WTC11 (cell line): ENCODE results near the gene SOCS3. TPM values are rescaled to one million over a fixed set of nuclear protein-coding genes. Genes with fewer than 3 reads are reported as not detected.

ENCODE experiments used
- ATAC-seq: fragments of 200-7000 bp; cut with Tn5 transposase; 2 replicates; pipeline ENCODE4 v1.10.0; 2021; ENCODE audit warnings: mild to moderate bottlenecking, moderate library complexity
- CTCF ChIA-PET: fragments of 300-600 bp; sonication (Branson Sonifier 250); formaldehyde crosslinking; loops from one replicate; lab custom pipeline; 2021; ENCODE audit warnings: antibody characterized with exemption; lab: Charles Lee
- POLR2A ChIA-PET: fragments of 350-600 bp; sonication (Branson Sonifier 250); formaldehyde crosslinking; loops from one replicate; lab custom pipeline; 2021; ENCODE audit warnings: antibody characterized with exemption; lab: Charles Lee
- DNase-seq: peaks from one replicate; pipeline ENCODE4 v3.0.0; 2021; ENCODE audit warnings: low spot score
- H3K27ac Mint-ChIP-seq: 2 replicates; pipeline ENCODE4 v1.8.0; 2021; ENCODE audit warnings: mixed read lengths
- H3K27me3 Mint-ChIP-seq: 2 replicates; pipeline ENCODE4 v1.8.0; 2021; ENCODE audit warnings: low read depth, mild to moderate bottlenecking, moderate library complexity, mixed read lengths
- H3K36me3 Mint-ChIP-seq: 2 replicates; pipeline ENCODE4 v1.8.0; 2021; ENCODE audit warnings: mixed read lengths
- H3K4me1 Mint-ChIP-seq: 2 replicates; pipeline ENCODE4 v1.8.0; 2022; ENCODE audit warnings: mixed read lengths
- H3K4me3 Mint-ChIP-seq: 2 replicates; pipeline ENCODE4 v1.8.0; 2021; ENCODE audit warnings: mild to moderate bottlenecking, moderate library complexity, mixed read lengths
- H3K9me3 Mint-ChIP-seq: 2 replicates; pipeline ENCODE4 v1.8.0; 2021; ENCODE audit warnings: mixed read lengths
- AFF4 ChIP-seq: sonication (generic); formaldehyde crosslinking; IDR thresholded peaks from 2 replicates; pipeline ENCODE4 v1.8.1; 2023; ENCODE audit warnings: mild to moderate bottlenecking, missing genetic modification reagents, borderline replicate concordance
- ATF6 ChIP-seq: sonication (generic); formaldehyde crosslinking; IDR thresholded peaks from 2 replicates; pipeline ENCODE4 v1.8.1; 2023; ENCODE audit warnings: mild to moderate bottlenecking, missing genetic modification reagents
- E2F5 ChIP-seq: sonication (generic); formaldehyde crosslinking; IDR thresholded peaks from 2 replicates; pipeline ENCODE4 v1.8.1; 2022; ENCODE audit warnings: mild to moderate bottlenecking, moderate library complexity, missing genetic modification reagents
- ELF4 ChIP-seq: sonication (generic); formaldehyde crosslinking; IDR thresholded peaks from 2 replicates; pipeline ENCODE4 v1.8.1; 2022; ENCODE audit warnings: low read depth, mild to moderate bottlenecking, moderate library complexity, missing genetic modification reagents
- EMX1 ChIP-seq: fragments of 250-450 bp; sonication (Bioruptor Pico); IDR thresholded peaks from 2 replicates; pipeline ENCODE4 v1.8.0; 2021; ENCODE audit warnings: mild to moderate bottlenecking
- GABPB1 ChIP-seq: sonication (generic); formaldehyde crosslinking; IDR thresholded peaks from 2 replicates; pipeline ENCODE4 v1.8.1; 2023; ENCODE audit warnings: mild to moderate bottlenecking, missing genetic modification reagents
- HMGXB4 ChIP-seq: sonication (generic); formaldehyde crosslinking; IDR thresholded peaks from 2 replicates; pipeline ENCODE4 v1.8.1; 2023; ENCODE audit warnings: mild to moderate bottlenecking, moderate library complexity, missing genetic modification reagents
- IRF1 ChIP-seq: sonication (generic); formaldehyde crosslinking; IDR thresholded peaks from 2 replicates; pipeline ENCODE4 v1.8.0; 2023; ENCODE audit warnings: missing genetic modification reagents
- JAZF1 ChIP-seq: fragments of 250-450 bp; sonication (Bioruptor Pico); IDR thresholded peaks from 2 replicates; pipeline ENCODE4 v1.9.0; 2021; ENCODE audit warnings: moderate library complexity, mild to moderate bottlenecking, inconsistent platforms
- JUN ChIP-seq: sonication (generic); formaldehyde crosslinking; IDR thresholded peaks from 2 replicates; pipeline ENCODE4 v1.8.0; 2023; ENCODE audit warnings: mild to moderate bottlenecking, missing genetic modification reagents
- MXD4 ChIP-seq: fragments of 250-450 bp; sonication (Bioruptor Pico); IDR thresholded peaks from 2 replicates; pipeline ENCODE4 v1.8.0; 2021; ENCODE audit warnings: mild to moderate bottlenecking, moderate library complexity, borderline replicate concordance
- NFATC4 ChIP-seq: fragments of 250-450 bp; sonication (Bioruptor Pico); IDR thresholded peaks from 2 replicates; pipeline ENCODE4 v1.9.0; 2021; ENCODE audit warnings: mild to moderate bottlenecking
- NFYB ChIP-seq: sonication (generic); formaldehyde crosslinking; conservative IDR thresholded peaks from 2 replicates; pipeline ENCODE4 v1.8.0; 2022; ENCODE audit warnings: low read depth, missing genetic modification reagents
- NR3C1 ChIP-seq: sonication (generic); formaldehyde crosslinking; conservative IDR thresholded peaks from 2 replicates; pipeline ENCODE4 v1.8.1; 2023; ENCODE audit warnings: low read depth, mild to moderate bottlenecking, missing genetic modification reagents
- RELA ChIP-seq: sonication (generic); formaldehyde crosslinking; IDR thresholded peaks from 2 replicates; pipeline ENCODE4 v1.8.1; 2022; ENCODE audit warnings: missing genetic modification reagents, mild to moderate bottlenecking, borderline replicate concordance
- RORB ChIP-seq: fragments of 250-450 bp; sonication (Bioruptor Pico); IDR thresholded peaks from 2 replicates; pipeline ENCODE4 v1.9.0; 2021; ENCODE audit warnings: mild to moderate bottlenecking
- TEAD1 ChIP-seq: sonication (generic); formaldehyde crosslinking; IDR thresholded peaks from 2 replicates; pipeline ENCODE4 v1.8.0; 2022; ENCODE audit warnings: mild to moderate bottlenecking, missing genetic modification reagents
- USF2 ChIP-seq: sonication (generic); formaldehyde crosslinking; IDR thresholded peaks from 2 replicates; pipeline ENCODE4 v1.8.1; 2023; ENCODE audit warnings: mild to moderate bottlenecking, missing genetic modification reagents, moderate library complexity
- ZNF232 ChIP-seq: sonication (generic); formaldehyde crosslinking; IDR thresholded peaks from 2 replicates; pipeline ENCODE4 v1.8.0; 2022; ENCODE audit warnings: mild to moderate bottlenecking, missing genetic modification reagents
- ZNF317 ChIP-seq: sonication (generic); formaldehyde crosslinking; IDR thresholded peaks from 2 replicates; pipeline ENCODE4 v1.8.1; 2023; ENCODE audit warnings: low read depth, mild to moderate bottlenecking, moderate library complexity, missing genetic modification reagents, borderline replicate concordance
- ZNF423 ChIP-seq: fragments of 250-450 bp; sonication (Bioruptor Pico); IDR thresholded peaks from 2 replicates; pipeline ENCODE4 v2.1.2; 2022; ENCODE audit warnings: mild to moderate bottlenecking, moderate library complexity
- ZNF671 ChIP-seq: fragments of 250-450 bp; sonication (Bioruptor Pico); IDR thresholded peaks from 2 replicates; pipeline ENCODE4 v1.8.0; 2021; ENCODE audit warnings: mild to moderate bottlenecking
- total RNA-seq: library from RNA; stranded (reverse); gene quantifications from 3 replicates; pipeline ENCODE4 v1.2.3, GENCODE V29; 2021

SOCS3 gene
- total RNA-seq, 1 experiment from 2014 or later: 23.8 TPM

GRCh38 chr17:78372841-78373240, 13.0 kb upstream of the SOCS3 start:
- no peak overlapping the region for H3K4me3 Mint-ChIP-seq
- ChIA-PET CTCF (interaction anchor here (1.0 to 7.8 kb wide), 3 partner anchors 9 to 56 kb away, joined by 3 to 86 read pairs (median 7); no protein-coding TSS in a partner anchor), POLR2A (interaction anchor here (0.8 kb wide), 1 partner anchor 12 kb away, joined by 3 read pairs; no protein-coding TSS in a partner anchor)
- ATAC-seq (no peak), DNase-seq (no peak)
- H3K27me3 Mint-ChIP-seq: no peaks in the 10 kb centered on the region
- no peak for TF ChIP-seq ZNF423 (CRISPR knock-in tag)
- no peak for TF ChIP-seq NFYB (CRISPR knock-in tag)
- no peak for TF ChIP-seq JUN (CRISPR knock-in tag)
- TF ChIP-seq EMX1: no peak
- no peak for TF ChIP-seq HMGXB4 (CRISPR knock-in tag)
- TF ChIP-seq RELA: no peak
- TF ChIP-seq RORB (CRISPR knock-in tag): no peak
- no peak for TF ChIP-seq GABPB1 (CRISPR knock-in tag)
- TF ChIP-seq AFF4 (CRISPR knock-in tag): no peak
- TF ChIP-seq ZNF232 (CRISPR knock-in tag): no peak
- TF ChIP-seq IRF1: no peak
- no peak for TF ChIP-seq USF2 (CRISPR knock-in tag)
- TF ChIP-seq NR3C1 (CRISPR knock-in tag): no peak
- no peak for TF ChIP-seq TEAD1 (CRISPR knock-in tag)
- no peak for TF ChIP-seq ATF6 (CRISPR knock-in tag)
- TF ChIP-seq JAZF1 (CRISPR knock-in tag): no peak
- no peak for TF ChIP-seq NFATC4 (CRISPR knock-in tag)
- peaks cover 75% of the 10 kb centered on the region for H3K4me1 Mint-ChIP-seq
- H3K36me3 Mint-ChIP-seq: no peaks in the 10 kb centered on the region
- H3K27ac Mint-ChIP-seq: peak overlapping the region; percentile 96
- H3K9me3 Mint-ChIP-seq: no peaks in the 10 kb centered on the region

GRCh38 chr17:78371056-78371455, 11.2 kb upstream of the SOCS3 start:
- TF ChIP-seq ELF4 (CRISPR knock-in tag) (no peak), ZNF317 (CRISPR knock-in tag) (no peak), NR3C1 (CRISPR knock-in tag) (no peak), E2F5 (CRISPR knock-in tag) (no peak), ATF6 (CRISPR knock-in tag) (no peak), MXD4 (CRISPR knock-in tag) (no peak), ZNF671 (CRISPR knock-in tag) (no peak), TEAD1 (CRISPR knock-in tag) (no peak)
- TF ChIP-seq, all 79 proteins: peak for 0
- ChIA-PET CTCF (interaction anchor here (1.2 to 7.8 kb wide), 3 partner anchors 7 to 184 kb away, joined by 4 to 86 read pairs (median 38); partner anchors contain the start of genes AFMID and TK1), POLR2A (interaction anchor here (1.8 kb wide), 1 partner anchor 10 kb away, joined by 13 read pairs; no protein-coding TSS in a partner anchor)
- peaks cover 88% of the 10 kb centered on the region for H3K4me1 Mint-ChIP-seq
- H3K9me3 Mint-ChIP-seq: no peaks in the 10 kb centered on the region
- no peak for DNase-seq
- H3K4me3 Mint-ChIP-seq: no peak overlapping the region
- H3K27me3 Mint-ChIP-seq: no peaks in the 10 kb centered on the region
- ATAC-seq: no peak
- H3K27ac Mint-ChIP-seq: peak overlapping the region; percentile 96
- no peaks in the 10 kb centered on the region for H3K36me3 Mint-ChIP-seq
